ENCODE data around the gene LOC128125822.

The LOC128125822 gene

GRCh38 chr6:63573076-63573898, 1.0 kb downstream of the LOC128125822 start:
- Histone ChIP-seq H3K27ac (peak overlapping the region; percentile 94 to 100 (median 100)), H3K4me1 (peaks cover 0 to 12% (median 0%) of the 10 kb centered on the region in 4 donors), H3K36me3 (peaks cover 0 to 21% (median 0%) of the 10 kb centered on the region in 3 donors), H3K9me3 (no peaks in the 10 kb centered on the region), H3K4me3 (peak overlapping the region; percentile 70 to 99 (median 86)), H3K27me3 (no peaks in the 10 kb centered on the region)
- TF ChIP-seq POLR2A (IDR thresholded peaks at IDR 0.05): peak; percentile 80 to 92
- TF ChIP-seq CTCF (IDR thresholded peaks at IDR 0.05): no peak
- peak; percentile 83 to 95 (median 93) for DNase-seq

- peaks cover 0 to 12% (median 0%) of the 10 kb centered on the region in 4 donors for H3K4me1 ChIP-seq
- no peaks in the 10 kb centered on the region for H3K9me3 ChIP-seq
- TF ChIP-seq POLR2A (IDR thresholded peaks at IDR 0.05) (peak in 1 of 2 donors; percentile 14), CTCF (IDR thresholded peaks at IDR 0.05) (peak; percentile 32 to 81 (median 66))
These were observed 1.7 kb downstream of the LOC128125822 start for GRCh38 chr6:63573899-63574553.

GRCh38 chr6:63574554-63574900, 2.2 kb downstream of the LOC128125822 start:
- Histone ChIP-seq H3K4me3 (peak overlapping the region; percentile 70 to 99 (median 86)), H3K36me3 (peaks cover 0 to 33% (median 0%) of the 10 kb centered on the region in 3 donors), H3K27me3 (no peaks in the 10 kb centered on the region), H3K9me3 (no peaks in the 10 kb centered on the region), H3K4me1 (peaks cover 0 to 12% (median 0%) of the 10 kb centered on the region in 4 donors), H3K27ac (peak overlapping the region; percentile 94 to 100 (median 100))
- TF ChIP-seq POLR2A (IDR thresholded peaks at IDR 0.05) (no peak), CTCF (IDR thresholded peaks at IDR 0.05) (peak in 1 of 6 experiments; percentile 5)
- DNase-seq: no peak

More at GRCh38 chr6:63573899-63574553, 1.7 kb downstream of the LOC128125822 start:
- Histone ChIP-seq H3K27me3 (no peaks in the 10 kb centered on the region), H3K36me3 (peaks cover 0 to 28% (median 0%) of the 10 kb centered on the region in 3 donors), H3K27ac (peak overlapping the region; percentile 94 to 100 (median 100)), H3K4me3 (peak overlapping the region; percentile 70 to 99 (median 86))
- DNase-seq: peak in 2 of 3 donors; percentile 35 to 74

- Histone ChIP-seq H3K27ac (no peak overlapping the region), H3K36me3 (peaks cover 0 to 50% (median 0%) of the 10 kb centered on the region in 3 donors), H3K4me3 (no peak overlapping the region), H3K4me1 (peaks cover 0 to 12% (median 0%) of the 10 kb centered on the region in 4 donors), H3K27me3 (no peaks in the 10 kb centered on the region), H3K9me3 (no peaks in the 10 kb centered on the region)
- DNase-seq: no peak
- TF ChIP-seq POLR2A (IDR thresholded peaks at IDR 0.05) (no peak), CTCF (IDR thresholded peaks at IDR 0.05) (no peak)
These were observed 4.0 kb downstream of the LOC128125822 start for GRCh38 chr6:63576147-63576772.

- no peaks in the 10 kb centered on the region for H3K9me3 ChIP-seq
- DNase-seq: no peak
- no peak for TF ChIP-seq CTCF (IDR thresholded peaks at IDR 0.05)
- TF ChIP-seq POLR2A (IDR thresholded peaks at IDR 0.05): no peak
- no peak overlapping the region for H3K27ac ChIP-seq
- H3K4me1 ChIP-seq: peaks cover 0 to 12% (median 0%) of the 10 kb centered on the region in 4 donors
- H3K4me3 ChIP-seq: no peak overlapping the region
- H3K27me3 ChIP-seq: no peaks in the 10 kb centered on the region
- peaks cover 0 to 52% (median 0%) of the 10 kb centered on the region in 3 donors for H3K36me3 ChIP-seq
These were observed 4.9 kb downstream of the LOC128125822 start for GRCh38 chr6:63576985-63577712.

Data from Peyer's patch (tissue), 4 donors.